HG03558 (cell line): ENCODE measurements around the gene SMAD2.
"Not testable (repeated sequence)": the region's sequence is repeated elsewhere in the genome, so short reads cannot be mapped to it uniquely, and the experiment has no call there.

Experiments
- ATAC-seq: cut with Tn5 transposase; IDR thresholded peaks from one replicate; pipeline ENCODE4 v1.9.1; 2021; ENCODE audit warnings: moderate number of reproducible peaks; ENCODE audit not compliant: unreplicated experiment; ENCODE audit errors: extremely low read depth

Gene SMAD2

DNA sequence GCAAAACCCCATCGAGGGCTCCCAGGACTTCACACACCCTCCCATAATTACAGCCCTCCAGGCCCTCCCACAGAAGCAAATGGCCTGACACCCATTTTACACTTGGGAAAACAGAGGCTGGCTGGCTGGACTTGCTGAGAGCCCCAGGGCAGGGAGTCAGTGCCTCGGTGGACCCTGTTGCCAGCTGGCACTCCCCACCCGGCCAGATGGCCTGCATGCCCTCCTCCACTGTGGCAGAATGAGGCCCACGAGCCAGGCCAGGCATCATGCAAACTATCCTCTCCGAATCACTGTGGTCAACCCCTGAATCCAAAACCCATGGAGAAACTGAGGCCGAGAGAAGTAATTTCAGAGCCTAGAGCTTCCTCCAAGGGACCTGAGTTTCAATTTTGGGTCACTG, 129.7 kb downstream of the SMAD2 start:
- no peak for ATAC-seq

DNA sequence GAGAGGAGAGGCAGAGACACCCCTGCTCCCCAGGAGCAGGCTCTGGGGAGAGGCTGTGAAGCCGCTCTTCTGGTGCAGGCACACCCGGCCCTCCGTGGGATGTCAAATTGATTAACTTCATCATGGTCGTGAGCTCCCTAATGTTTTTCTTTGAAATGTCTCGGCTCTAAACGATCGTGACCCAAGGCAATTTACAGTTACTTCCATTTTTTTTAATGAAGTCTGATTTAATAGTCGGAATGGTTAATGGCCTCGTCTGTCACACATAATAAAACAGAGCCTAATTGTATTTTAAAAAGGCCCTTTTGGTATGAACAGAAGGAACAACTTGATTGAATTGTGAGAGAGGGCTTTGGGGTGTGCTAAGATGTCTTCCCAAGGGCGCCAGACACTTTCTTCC, 130.2 kb downstream of the SMAD2 start:
- no peak for ATAC-seq

DNA sequence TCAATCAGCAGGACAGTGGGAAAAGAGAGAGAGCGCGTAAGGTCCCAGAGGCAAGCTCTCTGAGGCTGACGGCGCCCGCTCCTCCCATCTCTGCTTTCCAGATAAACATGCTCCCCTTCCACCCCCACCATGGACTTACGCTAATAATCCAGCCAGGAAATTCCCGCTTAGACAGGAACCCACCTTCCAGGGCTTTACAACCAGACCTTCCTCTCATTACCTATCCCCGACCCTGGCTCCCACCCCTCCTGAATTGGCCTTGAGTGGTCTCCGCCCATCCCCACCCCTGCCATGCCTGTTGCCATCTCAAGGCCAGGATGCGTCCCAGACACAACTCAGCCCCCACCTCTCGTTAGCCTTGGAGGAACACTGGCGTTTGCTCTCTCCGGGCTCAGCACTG, 131.1 kb downstream of the SMAD2 start:
- ATAC-seq = no peak

DNA sequence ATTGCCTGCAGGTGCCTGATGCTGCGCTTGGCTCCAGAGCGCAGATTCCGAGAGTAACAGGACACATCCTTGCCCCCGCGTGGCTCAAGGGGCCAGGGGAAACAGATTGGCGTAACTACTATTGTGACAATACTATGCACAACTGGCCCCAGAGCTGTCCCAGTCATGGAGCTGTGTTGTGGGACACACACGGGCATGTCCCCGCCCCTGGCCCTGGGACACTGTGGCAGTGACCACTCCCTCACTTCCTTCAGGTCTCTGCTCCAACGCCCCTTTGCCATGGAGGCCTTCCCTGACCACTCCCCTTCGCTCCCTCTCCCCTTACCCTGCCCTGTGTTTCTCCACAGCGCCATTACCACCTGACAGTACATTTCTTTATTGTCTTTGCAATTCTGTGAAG, 132.1 kb downstream of the SMAD2 start:
- ATAC-seq = no peak

DNA sequence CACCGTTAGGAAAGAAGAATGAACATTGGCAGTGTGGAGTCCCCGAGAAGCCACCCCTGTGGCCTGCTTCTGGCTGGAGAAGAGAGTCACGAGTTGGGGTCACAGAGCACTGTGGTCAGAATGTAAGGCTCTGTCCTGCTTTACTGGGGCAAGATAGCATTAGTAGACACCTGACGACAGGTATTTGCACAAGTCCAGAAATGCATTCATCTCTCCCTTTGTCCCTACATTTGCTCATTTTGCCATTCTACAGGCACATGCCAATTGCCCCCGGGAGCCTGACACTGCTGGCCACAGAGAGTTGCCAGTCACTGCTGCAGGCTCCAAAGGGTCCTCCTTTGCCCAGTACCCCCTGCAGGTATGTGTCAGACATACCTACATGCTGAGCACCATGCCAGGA, 133.3 kb downstream of the SMAD2 start:
- no peak for ATAC-seq

DNA sequence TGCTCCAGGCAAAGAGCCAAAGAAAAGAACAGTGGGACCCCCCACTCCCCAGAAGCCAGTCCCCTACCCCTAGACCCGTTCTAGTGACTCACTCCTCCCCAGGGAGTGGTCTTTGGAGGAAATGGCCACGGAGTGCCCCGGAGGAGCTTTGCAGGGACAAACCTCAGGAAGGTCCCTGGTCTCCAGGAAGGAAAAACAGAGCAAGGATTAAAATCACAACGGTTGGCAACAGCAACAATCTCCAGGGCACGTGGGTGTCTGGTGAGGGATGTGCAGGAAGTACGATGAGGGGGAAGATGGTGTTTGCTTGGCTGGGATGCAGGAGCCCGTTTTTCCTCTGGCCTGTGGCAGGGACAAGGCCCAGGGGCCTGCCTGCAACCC, 135.0 kb downstream of the SMAD2 start:
- ATAC-seq = no peak

DNA sequence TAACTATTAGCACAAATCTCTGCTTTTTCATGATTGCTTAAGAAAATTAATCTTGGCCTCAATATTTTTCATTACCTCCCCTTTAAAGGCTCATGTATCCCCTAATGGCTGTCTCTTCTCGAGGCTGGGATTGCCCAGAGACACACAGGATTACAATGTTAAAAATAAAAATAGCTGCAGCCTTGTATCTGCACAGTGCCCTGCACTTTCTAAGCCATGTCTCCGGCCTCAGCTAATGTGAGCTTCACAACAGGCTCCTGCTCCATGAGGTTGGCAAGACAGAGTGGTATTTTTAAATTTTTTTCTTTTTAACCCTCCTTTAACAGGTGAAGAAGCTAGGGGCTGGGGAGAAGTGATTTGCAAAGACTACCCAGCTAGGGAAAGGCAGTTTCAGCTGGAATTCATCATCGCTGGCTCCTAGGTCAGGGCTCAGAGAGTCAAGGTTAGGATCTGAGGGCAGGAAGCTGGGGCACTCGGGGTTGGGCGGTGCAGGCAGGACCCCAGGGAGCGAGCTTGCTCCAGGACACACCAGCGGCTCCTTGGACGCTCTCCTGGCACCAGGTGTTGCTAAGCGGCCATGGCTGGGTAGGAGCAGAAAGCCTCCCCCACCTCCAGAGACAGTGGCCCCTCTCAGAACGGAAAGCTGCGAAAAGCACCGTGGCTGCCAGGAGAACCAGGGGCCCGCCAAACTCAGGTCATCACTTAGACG, 135.6 kb downstream of the SMAD2 start:
- ATAC-seq = no peak

DNA sequence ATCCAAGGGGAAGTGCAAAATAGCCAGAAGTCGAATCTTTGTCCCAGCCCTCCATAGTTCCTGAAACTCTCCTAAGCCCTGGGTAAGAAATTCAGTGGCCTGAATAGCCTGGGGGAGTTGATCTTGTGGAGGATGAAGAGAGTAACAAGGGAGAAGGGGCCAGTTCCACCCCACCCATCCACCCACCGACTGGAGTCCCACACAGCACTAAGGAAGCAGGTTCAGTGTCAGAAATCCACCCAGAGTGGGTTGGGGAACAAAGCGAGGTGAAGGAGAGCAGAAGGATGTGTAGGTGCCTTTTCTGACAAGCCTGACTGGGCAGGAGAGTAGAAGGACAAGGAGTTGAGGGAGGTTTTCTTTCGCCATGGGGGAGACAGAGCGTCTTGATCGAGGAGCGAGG, 136.8 kb downstream of the SMAD2 start:
- ATAC-seq = no peak

DNA sequence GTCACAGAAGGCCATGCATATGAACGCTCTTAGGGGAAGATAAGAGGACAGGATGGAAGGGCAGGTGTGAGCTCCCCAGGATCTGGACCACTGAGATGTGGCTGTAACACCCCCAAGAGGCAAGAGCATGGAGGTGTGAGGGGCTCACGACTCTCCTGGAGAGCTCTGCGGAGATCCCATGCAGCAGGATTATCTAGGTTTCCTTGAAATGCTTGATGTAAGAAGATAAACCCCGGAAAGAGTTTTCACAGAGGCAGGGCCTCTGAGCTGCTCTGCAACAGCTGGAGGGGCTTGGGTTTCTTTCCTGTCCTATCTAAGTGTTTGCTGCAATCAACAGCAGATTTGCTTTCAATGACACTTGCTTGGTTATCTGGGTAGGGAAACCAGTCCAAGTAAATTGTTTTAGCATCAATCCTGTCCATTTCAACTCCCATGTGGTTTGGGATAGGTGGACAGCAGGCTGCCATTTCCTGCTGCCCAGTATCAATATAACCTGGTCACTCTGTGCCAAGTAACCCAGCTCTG, 138.9 kb downstream of the SMAD2 start:
- no peak for ATAC-seq

DNA sequence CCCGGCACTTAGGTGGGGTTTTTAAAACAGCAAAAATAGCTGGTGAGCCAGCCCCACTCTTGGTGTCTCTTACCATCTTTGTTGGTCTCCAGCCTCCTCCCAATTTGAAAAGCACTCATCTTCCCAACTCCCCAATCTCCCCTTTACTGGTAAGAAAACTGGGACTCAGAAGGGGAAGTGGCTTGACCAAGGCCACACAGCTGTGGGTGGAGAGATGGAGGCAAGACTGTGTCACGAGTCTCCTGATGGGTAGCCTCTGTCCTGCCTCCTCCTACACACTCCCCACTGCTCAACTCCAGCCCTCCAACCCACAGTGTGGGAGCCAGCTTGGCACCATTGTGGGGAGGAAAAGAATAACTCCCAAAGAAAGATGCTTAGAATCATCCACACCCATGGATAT, 140.4 kb downstream of the SMAD2 start:
- ATAC-seq = no peak

DNA sequence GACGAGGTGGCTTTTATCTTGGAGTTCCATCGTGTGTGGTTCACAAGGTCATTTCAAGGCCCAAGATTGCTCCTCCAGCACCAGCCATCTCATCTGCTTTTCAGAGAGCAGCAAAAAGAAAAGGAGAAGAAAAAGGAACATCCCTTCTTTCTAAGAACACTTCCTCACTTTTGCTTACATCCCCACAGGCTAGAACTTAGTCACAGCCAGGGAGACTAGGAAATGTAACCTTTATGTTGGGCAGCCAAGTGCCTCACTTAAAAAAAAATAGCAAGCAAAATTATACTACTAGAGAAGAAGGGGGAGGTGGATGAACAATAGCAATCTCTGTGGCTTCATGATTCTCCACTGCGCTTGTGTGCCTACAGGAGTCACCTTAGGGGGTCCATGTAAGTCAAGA, 141.8 kb downstream of the SMAD2 start:
- ATAC-seq = no peak

DNA sequence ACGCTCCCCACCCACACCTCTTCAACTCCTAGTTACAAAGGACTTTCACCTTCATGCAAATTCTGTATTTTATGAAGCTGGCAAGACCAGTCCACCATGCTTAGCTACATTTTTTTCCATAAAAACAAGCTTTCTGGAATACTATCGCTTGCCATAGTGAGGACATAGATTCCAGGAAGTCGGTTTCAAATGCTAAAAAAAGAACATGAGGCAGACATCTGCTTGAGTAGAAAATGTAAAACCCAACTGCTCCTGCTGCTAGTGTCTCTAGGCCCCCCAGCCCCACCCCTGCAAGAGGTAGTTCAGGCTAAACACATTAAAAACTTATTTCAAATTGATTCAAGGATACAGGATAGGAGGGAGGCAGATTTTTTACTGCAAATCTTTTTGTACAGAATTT, 148.9 kb downstream of the SMAD2 start:
- no peak for ATAC-seq

DNA sequence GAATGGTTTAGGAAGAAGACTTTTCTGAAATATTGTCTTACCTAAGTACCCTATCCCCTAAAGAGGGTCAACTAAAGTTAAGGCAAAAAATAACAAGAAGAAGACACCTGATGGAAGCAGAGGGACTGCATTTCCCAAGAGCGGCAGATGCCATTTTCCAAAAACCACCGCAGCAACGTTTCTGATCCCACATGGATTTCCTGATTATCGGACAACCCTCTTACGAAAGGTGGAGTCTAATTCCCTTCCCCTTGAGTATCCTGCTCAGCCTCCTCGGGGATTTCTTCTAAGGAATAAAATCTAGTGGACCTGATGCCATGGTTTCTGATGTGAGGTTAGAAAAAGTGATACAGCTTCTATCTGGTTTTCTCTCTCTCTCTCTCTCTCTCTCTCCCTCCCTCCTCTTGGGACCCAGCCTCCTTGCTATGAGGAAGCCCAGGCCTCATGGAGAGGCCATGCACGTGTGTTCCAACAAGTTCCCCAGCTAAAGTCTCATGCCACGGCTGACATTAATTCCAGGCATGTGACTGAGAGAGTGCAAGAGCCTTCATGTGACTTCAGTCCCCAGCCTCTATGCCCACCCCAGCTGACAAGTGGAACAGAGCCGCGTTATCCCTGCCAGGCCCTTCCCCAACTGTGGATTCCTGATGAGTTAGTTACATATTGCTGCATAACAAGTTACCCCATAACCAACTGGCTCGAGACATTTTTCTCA, 150.3 kb downstream of the SMAD2 start:
- ATAC-seq = no peak

DNA sequence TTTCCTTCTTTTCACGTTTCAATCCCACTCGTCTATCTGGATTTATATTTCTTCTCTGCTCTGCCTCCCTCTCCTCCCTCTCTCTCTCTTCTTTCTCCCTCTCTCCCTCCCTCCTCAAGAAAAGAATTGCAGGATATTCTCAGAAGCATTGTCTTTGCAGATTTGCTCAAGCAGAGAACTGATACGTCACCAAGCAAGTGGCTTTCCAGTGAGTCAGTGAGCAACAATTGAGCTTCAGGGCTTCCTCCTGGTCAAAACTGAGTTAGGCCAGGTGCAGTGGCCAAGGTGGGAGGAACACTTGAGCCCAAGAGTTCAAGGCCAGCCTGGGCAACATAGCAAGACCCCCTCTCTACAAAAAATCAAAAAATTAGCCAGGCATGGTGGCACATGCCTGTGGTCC, 151.1 kb downstream of the SMAD2 start:
- no peak for ATAC-seq

DNA sequence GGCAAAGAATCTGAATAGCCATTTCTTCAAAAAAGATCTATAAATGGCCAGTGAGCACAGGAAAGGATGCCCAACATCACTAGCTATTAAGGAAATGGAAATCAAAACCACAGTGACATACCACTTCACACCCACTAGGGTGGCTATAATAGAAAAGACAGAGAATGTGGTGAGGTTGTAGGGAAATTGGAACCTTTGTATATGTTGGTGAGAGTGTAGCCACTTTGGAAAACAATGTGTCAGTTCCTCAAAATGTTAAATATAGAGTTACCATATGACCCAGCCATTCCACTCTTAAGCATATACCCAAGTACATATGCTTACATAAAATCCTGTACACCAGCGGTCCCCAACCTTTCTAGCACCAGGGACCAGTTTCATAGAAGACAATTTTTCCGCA, 152.8 kb downstream of the SMAD2 start:
- no peak for ATAC-seq

DNA sequence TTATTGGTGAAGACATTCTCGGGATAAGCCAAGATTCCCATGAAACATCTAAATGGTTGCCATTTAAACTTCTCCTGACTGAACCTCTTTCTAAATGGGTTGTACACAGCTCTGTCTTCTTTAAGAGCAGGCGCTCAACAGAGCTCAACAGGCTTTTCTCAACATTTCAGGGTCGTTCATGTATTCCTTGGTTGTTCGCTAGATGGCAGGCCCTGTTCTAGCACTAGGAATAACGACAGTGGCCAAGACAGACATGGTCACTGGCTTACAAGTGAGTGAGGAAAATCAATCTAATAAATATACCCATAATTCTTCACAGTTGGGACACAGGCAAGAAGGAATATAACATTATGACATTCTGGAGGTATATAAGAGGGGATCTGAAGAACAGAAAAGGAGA, 154.5 kb downstream of the SMAD2 start:
- no peak for ATAC-seq

DNA sequence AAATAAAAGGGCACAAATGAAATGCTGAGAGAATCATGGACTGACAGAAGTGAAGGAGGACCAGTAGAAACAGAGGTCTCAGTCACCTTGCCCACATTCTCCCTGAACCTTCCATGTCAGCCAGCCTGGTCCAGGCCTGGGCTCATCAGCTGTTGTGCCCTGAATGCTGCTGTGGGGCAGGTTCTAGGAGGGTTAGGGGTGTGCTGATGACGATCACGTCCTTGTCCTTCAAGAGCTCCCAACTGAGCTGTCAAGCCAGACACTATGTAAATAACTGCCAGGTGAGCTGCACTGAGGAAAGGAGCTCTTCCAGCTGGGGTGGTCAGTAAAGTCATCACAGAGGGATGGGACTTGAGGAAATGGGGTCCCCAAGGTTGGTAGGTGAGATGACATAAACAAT, 156.5 kb downstream of the SMAD2 start:
- ATAC-seq = no peak

DNA sequence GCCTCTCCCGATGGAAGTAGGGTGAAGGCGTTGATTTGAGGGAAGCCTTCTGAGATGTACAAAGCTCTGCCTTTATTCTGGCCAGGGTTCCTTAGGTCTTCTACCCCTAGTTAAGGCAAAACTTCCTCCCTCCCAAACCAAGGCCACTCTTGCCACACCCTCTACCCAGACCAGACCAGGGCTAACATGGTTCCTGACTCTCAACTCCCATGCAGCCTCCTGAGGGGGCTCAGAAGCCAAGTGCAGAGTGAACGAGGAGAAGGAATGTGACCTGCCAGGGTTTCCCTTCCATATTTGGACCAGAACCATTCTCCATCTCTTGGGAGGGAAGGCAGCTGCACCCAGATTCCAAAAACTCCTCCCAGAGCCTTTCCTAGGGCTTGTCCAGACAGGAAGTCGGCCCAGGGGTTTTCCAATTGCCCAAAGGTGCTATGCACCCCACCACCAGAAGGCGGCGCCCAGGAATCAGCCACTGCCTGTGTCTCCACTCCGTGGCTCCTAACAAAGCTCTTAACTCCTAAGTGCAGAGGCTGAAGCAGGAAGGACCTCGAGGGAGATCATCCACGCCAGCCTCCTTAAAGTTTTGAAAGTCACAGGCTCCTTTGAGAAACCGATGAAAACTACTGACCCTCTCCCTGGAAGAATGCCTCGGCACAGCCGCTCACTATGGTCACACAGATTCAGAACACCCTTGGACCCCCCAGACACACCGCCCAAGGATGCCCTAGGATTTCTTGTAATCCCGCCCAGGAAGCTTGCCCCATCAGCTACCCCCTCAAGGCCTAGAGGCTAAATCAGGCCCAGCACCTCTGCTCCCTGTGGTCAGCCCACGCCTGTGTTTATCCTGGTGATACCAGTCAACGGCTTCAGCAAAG, 157.8 kb downstream of the SMAD2 start:
- ATAC-seq = no peak

DNA sequence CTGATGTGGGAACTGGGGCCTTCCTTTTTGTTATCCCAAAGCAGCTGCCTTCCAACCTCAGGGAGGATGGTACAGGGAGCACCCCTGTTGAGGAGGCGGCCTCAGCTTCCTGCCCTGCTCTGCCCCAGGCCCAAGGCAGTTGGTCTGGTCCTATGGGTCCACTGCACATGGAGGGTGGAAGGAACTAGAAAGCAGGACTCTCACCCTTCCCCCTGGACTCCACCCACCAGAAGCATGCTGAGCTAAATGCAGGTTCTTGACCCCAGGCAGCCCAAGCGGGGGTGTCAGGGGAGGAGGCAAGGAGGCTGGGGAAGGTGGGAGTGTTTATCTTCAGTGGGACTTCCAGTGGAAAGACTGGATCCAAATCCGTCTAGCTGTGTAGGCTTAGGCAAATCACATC, 158.5 kb downstream of the SMAD2 start:
- no peak for ATAC-seq

DNA sequence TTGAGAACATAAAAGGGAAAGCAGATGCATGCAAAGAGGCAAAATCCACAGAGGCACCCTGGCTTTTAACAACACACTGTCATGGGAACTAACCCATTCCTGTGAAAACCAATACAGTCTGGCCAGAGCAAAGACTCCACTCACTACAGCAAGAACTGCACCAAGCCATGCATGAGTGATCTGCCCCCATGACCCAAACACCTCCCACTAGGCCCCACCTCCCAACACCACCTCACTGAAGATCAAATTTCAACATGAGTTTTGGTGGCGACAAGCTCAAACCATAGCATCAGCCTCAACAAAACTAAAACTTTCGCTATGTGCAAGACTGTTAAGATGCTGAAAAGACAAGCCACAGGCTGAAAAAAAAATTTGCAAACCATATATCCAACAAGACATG, 162.8 kb downstream of the SMAD2 start:
- ATAC-seq = no peak

DNA sequence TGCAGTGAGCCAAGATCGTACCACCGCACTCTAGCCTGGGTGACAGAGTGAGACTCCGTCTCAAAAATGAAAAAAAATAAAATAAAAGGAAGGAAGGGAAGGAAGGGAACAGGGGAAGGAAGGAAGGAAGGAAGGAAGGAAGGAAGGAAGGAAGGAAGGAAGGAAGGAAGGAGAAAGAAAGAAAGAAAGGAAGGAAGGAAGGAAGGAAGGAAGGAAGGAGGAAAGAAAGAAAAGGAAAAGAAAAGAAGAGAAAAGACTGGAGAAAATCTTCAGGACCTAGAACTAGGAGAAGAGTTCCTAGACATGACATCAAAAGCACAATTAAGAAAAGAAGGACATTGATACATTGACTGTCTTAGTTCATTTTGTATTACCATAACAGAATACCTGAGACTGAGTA, 163.3 kb downstream of the SMAD2 start:
- not testable (repeated sequence) for ATAC-seq
